Panc1 (cell line): ENCODE data around the gene TCN1. TPM values are rescaled to one million over a fixed set of nuclear protein-coding genes. Genes with fewer than 3 reads are reported as not detected.

Experiments
- ATAC-seq: fragments of 200-7000 bp; cut with Tn5 transposase; 2 replicates; pipeline ENCODE4 v1.9.1; 2020; ENCODE audit warnings: mild to moderate bottlenecking, moderate library complexity
- BruUV-seq: library from RNA; stranded (reverse); fragments of 400-500 nt; replicated peaks from 2 replicates; lab custom pipeline; 2021; lab: Mats Ljungman, UMichigan
- CTCF ChIA-PET: fragments of 300-600 bp; sonication (Branson Sonifier 250); formaldehyde crosslinking; loops from one replicate; lab custom pipeline; 2022; ENCODE audit warnings: antibody characterized with exemption; lab: Charles Lee
- POLR2A ChIA-PET: fragments of 300-600 bp; sonication (Branson Sonifier 250); formaldehyde crosslinking; loops from one replicate; lab custom pipeline; 2022; ENCODE audit warnings: antibody characterized with exemption; lab: Charles Lee
- DNase-seq: peaks from one replicate; pipeline ENCODE4 v3.0.0-alpha.2; 2010; ENCODE audit warnings: low read depth, low spot score
- H3K27ac ChIP-seq: 2 replicates; pipeline ENCODE4 v1.5.1; 2011; ENCODE audit warnings: mild to moderate bottlenecking, low read length, inconsistent platforms
- H3K27me3 ChIP-seq: fragments of 200-500 bp; sonication (Bioruptor generic); 2 replicates; pipeline ENCODE4 v1.6.0; 2014; ENCODE audit warnings: low read length, inconsistent platforms; ENCODE audit not compliant: control insufficient read depth, insufficient read depth
- H3K36me3 ChIP-seq: fragments of 200-500 bp; sonication (Bioruptor generic); 2 replicates; pipeline ENCODE4 v1.5.1; 2014; ENCODE audit warnings: inconsistent platforms, mild to moderate bottlenecking, low read length, moderate library complexity; ENCODE audit not compliant: control insufficient read depth, insufficient read depth
- H3K4me1 ChIP-seq: 2 replicates; pipeline ENCODE4 v1.5.1; 2011; ENCODE audit warnings: inconsistent platforms, mild to moderate bottlenecking, low read length, moderate library complexity; ENCODE audit not compliant: control insufficient read depth, insufficient read depth
- H3K4me3 ChIP-seq, 2 experiments: 2 replicates each; pipeline ENCODE4 v1.5.1; 2011 to 2012; ENCODE audit warnings: low read depth in 2 of 2, low read length in 2 of 2, mild to moderate bottlenecking in 2 of 2, inconsistent platforms in 1 of 2, moderate library complexity in 1 of 2
- H3K9me3 ChIP-seq: fragments of 200-500 bp; sonication (Bioruptor generic); 2 replicates; pipeline ENCODE4 v1.5.1; 2014; ENCODE audit warnings: low read depth, mild to moderate bottlenecking, inconsistent platforms, low read length, moderate library complexity; ENCODE audit not compliant: control insufficient read depth, insufficient read depth
- POLR2AphosphoS5 ChIP-seq: IDR thresholded peaks from 2 replicates; pipeline ENCODE4 v1.6.1; 2012; ENCODE audit warnings: mild to moderate bottlenecking, low read depth, low read length, moderate library complexity
- REST ChIP-seq, 2 experiments: IDR thresholded peaks; 2 replicates each; pipeline ENCODE4 v1.6.1; 2011 to 2012; ENCODE audit warnings: low read depth in 2 of 2, control low read depth in 1 of 2, low read length in 1 of 2, mild to moderate bottlenecking in 1 of 2, moderate library complexity in 1 of 2; ENCODE audit not compliant: insufficient read depth in 1 of 2
- SIN3A ChIP-seq: IDR thresholded peaks from 2 replicates; pipeline ENCODE4 v1.6.1; 2012; ENCODE audit warnings: low read depth, mild to moderate bottlenecking, low read length, moderate library complexity, borderline replicate concordance; ENCODE audit not compliant: insufficient read depth
- TCF7L2 ChIP-seq: IDR thresholded peaks from 2 replicates; pipeline ENCODE4 v1.6.1; 2011; ENCODE audit warnings: mild to moderate bottlenecking, low read depth, low read length, inconsistent platforms
- in situ Hi-C: cut with HindIII; loops from 2 replicates; pipeline ENCODE4 v1.10.0; 2016; ENCODE audit warnings: low sequenced_read_pairs, low pct_unique_long_range_greater_than_20kb
- intact Hi-C: fragments of 100-400 bp; cut with micrococcal nuclease; formaldehyde crosslinking; loops from one replicate; pipeline ENCODE4 v1.10.0; 2022; ENCODE audit not compliant: unreplicated experiment
- total RNA-seq: library from RNA; stranded (reverse); gene quantifications from one replicate; pipeline ENCODE4 v1.2.1, GENCODE V29; 2021; ENCODE audit not compliant: unreplicated experiment
- TF ChIP-seq, protein P1 (sequence below): fragments of 450-650 bp; IDR thresholded peaks from 2 replicates; pipeline ENCODE4 v1.5.1; 2017; ENCODE audit warnings: mild to moderate bottlenecking

The TCN1 gene
- total RNA-seq, 1 experiment from 2014 or later: not detected

DNA sequence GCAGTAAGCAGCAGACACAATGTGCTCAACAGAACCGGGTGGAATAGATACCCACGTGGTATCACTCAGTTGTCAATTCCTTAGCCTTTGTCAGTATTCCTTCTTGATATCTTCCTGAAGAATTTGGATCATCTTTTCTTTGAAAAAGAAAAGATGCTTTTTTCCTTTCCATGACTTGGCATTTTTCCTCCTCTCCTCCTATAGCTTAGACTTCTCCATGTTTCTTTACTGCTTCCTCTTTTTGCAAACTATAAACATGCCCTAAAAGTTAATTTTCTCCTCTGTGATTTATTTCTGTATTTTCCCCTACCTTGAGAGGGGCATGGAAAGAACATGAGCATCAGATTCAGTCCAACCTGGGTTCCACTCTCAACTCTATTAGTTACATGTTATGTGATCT is 32.7 kb downstream of the TCN1 start:
- TF ChIP-seq, protein P1, sequence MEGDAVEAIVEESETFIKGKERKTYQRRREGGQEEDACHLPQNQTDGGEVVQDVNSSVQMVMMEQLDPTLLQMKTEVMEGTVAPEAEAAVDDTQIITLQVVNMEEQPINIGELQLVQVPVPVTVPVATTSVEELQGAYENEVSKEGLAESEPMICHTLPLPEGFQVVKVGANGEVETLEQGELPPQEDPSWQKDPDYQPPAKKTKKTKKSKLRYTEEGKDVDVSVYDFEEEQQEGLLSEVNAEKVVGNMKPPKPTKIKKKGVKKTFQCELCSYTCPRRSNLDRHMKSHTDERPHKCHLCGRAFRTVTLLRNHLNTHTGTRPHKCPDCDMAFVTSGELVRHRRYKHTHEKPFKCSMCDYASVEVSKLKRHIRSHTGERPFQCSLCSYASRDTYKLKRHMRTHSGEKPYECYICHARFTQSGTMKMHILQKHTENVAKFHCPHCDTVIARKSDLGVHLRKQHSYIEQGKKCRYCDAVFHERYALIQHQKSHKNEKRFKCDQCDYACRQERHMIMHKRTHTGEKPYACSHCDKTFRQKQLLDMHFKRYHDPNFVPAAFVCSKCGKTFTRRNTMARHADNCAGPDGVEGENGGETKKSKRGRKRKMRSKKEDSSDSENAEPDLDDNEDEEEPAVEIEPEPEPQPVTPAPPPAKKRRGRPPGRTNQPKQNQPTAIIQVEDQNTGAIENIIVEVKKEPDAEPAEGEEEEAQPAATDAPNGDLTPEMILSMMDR: no peak
- no peak for TF ChIP-seq TCF7L2
- TF ChIP-seq REST (IDR thresholded peaks at IDR 0.05; ENCODE audit: insufficient read depth in 1 of 2, low read depth in 2 of 2, low read length in 1 of 2): no peak
- no peak for TF ChIP-seq SIN3A
- no peak for TF ChIP-seq POLR2AphosphoS5
- in situ Hi-C loops: no loop called here
- H3K27me3 ChIP-seq: no peaks in the 10 kb centered on the region; the same call in 1 of the 2 replicates
- no peaks in the 10 kb centered on the region for H3K36me3 ChIP-seq
- no peaks in the 10 kb centered on the region for H3K9me3 ChIP-seq
- no peak overlapping the region for H3K27ac ChIP-seq
- DNase-seq (no peak), ATAC-seq (no peak)
- ChIA-PET POLR2A (no interaction called here), CTCF (no interaction called here)
- H3K4me3 ChIP-seq: no peak overlapping the region
- intact Hi-C loops: no loop called here
- BruUV-seq: no TSS peak
- no peaks in the 10 kb centered on the region for H3K4me1 ChIP-seq

- no peak overlapping the region for H3K27ac ChIP-seq
- H3K36me3 ChIP-seq: no peaks in the 10 kb centered on the region
- POLR2A ChIA-PET: no interaction called here
- TF ChIP-seq, protein P1: no peak
- TF ChIP-seq POLR2AphosphoS5 (no peak), REST (IDR thresholded peaks at IDR 0.05; ENCODE audit: insufficient read depth in 1 of 2, low read depth in 2 of 2, low read length in 1 of 2) (no peak), TCF7L2 (no peak), SIN3A (no peak)
- ATAC-seq (no peak), DNase-seq (no peak)
- H3K9me3 ChIP-seq: no peaks in the 10 kb centered on the region
- CTCF ChIA-PET: no interaction called here
- H3K4me3 ChIP-seq: no peak overlapping the region
- H3K27me3 ChIP-seq: no peaks in the 10 kb centered on the region
- no TSS peak for BruUV-seq
- in situ Hi-C loops (no loop called here), intact Hi-C loops (no loop called here)
- H3K4me1 ChIP-seq: no peaks in the 10 kb centered on the region
Measured at GRCh38 chr11:59829358-59829757, 36.9 kb downstream of the TCN1 start.
